ENCODE data around the gene MACIR. TPM values are rescaled to one million over a fixed set of nuclear protein-coding genes. Genes with fewer than 3 reads are reported as not detected.

MACIR gene
- total and polyA plus RNA-seq, 4 donors, result 0.69 to 18.6 (median 0.83) TPM

DNA sequence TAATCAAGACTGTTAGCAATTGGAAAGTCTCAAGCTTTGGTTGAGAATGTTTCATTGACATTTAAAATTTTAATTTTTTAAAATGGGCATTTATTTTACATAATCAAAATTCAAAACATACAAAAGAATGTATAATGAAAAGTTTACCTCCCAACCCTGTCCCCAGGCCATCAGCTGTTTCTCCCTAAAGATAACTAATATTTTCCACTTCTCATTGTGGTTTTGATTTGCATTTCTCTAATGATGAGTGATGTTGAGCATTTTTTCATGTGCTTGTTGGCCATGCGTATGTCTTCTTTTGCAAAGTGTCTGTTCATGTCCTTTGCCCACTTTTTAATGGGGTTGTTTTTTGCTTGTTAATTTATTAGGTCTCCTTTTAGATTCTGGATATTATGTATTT lies 11.4 kb upstream of the MACIR start:
- Histone ChIP-seq H3K27me3 (ENCODE audit: control insufficient read depth in 4 of 4, insufficient read depth in 4 of 4, low read length in 3 of 4) (no peaks in the 10 kb centered on the region), H3K27ac (ENCODE audit: low read depth in 1 of 2, low read length in 2 of 2) (no peak overlapping the region), H3K4me3 (ENCODE audit: low read depth in 1 of 3, low read length in 3 of 3) (no peak overlapping the region), H3K4me1 (ENCODE audit: control insufficient read depth in 4 of 4, insufficient read depth in 4 of 4, low read length in 3 of 4) (no peaks in the 10 kb centered on the region), H3K9ac (ENCODE audit: low read depth in 1 of 2, low read length in 2 of 2) (no peak overlapping the region), H3K36me3 (ENCODE audit: control insufficient read depth in 4 of 4, insufficient read depth in 3 of 4, low read depth in 1 of 4, low read length in 3 of 4) (no peaks in the 10 kb centered on the region), H3K9me3 (ENCODE audit: control insufficient read depth in 4 of 4, low read length in 3 of 4) (peaks cover 0 to 2% (median 0%) of the 10 kb centered on the region in 4 donors)
- no peak for DNase-seq (ENCODE audit: low spot score)
- TF ChIP-seq YY1 (IDR thresholded peaks at IDR 0.05) (no peak), FOXA2 (IDR thresholded peaks at IDR 0.05) (no peak), RXRA (IDR thresholded peaks at IDR 0.05) (no peak), TAF1 (conservative IDR thresholded peaks at IDR 0.05) (no peak), RAD21 (IDR thresholded peaks at IDR 0.05) (no peak), GABPA (IDR thresholded peaks at IDR 0.05 in 1 of 2, conservative IDR thresholded peaks at IDR 0.05 in 1 of 2) (no peak), HNF4A (conservative IDR thresholded peaks at IDR 0.05) (no peak), JUND (IDR thresholded peaks at IDR 0.05) (no peak), HNF4G (IDR thresholded peaks at IDR 0.05) (no peak), NR2F2 (IDR thresholded peaks at IDR 0.05) (no peak), EGR1 (IDR thresholded peaks at IDR 0.05; ENCODE audit: low read depth in 2 of 2) (no peak), SP1 (IDR thresholded peaks at IDR 0.05) (no peak), FOXA1 (IDR thresholded peaks at IDR 0.05) (no peak)
- TF ChIP-seq, protein P1, sequence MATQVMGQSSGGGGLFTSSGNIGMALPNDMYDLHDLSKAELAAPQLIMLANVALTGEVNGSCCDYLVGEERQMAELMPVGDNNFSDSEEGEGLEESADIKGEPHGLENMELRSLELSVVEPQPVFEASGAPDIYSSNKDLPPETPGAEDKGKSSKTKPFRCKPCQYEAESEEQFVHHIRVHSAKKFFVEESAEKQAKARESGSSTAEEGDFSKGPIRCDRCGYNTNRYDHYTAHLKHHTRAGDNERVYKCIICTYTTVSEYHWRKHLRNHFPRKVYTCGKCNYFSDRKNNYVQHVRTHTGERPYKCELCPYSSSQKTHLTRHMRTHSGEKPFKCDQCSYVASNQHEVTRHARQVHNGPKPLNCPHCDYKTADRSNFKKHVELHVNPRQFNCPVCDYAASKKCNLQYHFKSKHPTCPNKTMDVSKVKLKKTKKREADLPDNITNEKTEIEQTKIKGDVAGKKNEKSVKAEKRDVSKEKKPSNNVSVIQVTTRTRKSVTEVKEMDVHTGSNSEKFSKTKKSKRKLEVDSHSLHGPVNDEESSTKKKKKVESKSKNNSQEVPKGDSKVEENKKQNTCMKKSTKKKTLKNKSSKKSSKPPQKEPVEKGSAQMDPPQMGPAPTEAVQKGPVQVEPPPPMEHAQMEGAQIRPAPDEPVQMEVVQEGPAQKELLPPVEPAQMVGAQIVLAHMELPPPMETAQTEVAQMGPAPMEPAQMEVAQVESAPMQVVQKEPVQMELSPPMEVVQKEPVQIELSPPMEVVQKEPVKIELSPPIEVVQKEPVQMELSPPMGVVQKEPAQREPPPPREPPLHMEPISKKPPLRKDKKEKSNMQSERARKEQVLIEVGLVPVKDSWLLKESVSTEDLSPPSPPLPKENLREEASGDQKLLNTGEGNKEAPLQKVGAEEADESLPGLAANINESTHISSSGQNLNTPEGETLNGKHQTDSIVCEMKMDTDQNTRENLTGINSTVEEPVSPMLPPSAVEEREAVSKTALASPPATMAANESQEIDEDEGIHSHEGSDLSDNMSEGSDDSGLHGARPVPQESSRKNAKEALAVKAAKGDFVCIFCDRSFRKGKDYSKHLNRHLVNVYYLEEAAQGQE (IDR thresholded peaks at IDR 0.05), result no peak
- TF ChIP-seq, protein P2, sequence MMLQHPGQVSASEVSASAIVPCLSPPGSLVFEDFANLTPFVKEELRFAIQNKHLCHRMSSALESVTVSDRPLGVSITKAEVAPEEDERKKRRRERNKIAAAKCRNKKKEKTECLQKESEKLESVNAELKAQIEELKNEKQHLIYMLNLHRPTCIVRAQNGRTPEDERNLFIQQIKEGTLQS (IDR thresholded peaks at IDR 0.05), result no peak
- TF ChIP-seq, protein P3, sequence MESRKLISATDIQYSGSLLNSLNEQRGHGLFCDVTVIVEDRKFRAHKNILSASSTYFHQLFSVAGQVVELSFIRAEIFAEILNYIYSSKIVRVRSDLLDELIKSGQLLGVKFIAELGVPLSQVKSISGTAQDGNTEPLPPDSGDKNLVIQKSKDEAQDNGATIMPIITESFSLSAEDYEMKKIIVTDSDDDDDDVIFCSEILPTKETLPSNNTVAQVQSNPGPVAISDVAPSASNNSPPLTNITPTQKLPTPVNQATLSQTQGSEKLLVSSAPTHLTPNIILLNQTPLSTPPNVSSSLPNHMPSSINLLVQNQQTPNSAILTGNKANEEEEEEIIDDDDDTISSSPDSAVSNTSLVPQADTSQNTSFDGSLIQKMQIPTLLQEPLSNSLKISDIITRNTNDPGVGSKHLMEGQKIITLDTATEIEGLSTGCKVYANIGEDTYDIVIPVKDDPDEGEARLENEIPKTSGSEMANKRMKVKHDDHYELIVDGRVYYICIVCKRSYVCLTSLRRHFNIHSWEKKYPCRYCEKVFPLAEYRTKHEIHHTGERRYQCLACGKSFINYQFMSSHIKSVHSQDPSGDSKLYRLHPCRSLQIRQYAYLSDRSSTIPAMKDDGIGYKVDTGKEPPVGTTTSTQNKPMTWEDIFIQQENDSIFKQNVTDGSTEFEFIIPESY (IDR thresholded peaks at IDR 0.05), result no peak
- TF ChIP-seq, protein P4, sequence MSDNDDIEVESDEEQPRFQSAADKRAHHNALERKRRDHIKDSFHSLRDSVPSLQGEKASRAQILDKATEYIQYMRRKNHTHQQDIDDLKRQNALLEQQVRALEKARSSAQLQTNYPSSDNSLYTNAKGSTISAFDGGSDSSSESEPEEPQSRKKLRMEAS (IDR thresholded peaks at IDR 0.05), result no peak
- TF ChIP-seq, protein P5, sequence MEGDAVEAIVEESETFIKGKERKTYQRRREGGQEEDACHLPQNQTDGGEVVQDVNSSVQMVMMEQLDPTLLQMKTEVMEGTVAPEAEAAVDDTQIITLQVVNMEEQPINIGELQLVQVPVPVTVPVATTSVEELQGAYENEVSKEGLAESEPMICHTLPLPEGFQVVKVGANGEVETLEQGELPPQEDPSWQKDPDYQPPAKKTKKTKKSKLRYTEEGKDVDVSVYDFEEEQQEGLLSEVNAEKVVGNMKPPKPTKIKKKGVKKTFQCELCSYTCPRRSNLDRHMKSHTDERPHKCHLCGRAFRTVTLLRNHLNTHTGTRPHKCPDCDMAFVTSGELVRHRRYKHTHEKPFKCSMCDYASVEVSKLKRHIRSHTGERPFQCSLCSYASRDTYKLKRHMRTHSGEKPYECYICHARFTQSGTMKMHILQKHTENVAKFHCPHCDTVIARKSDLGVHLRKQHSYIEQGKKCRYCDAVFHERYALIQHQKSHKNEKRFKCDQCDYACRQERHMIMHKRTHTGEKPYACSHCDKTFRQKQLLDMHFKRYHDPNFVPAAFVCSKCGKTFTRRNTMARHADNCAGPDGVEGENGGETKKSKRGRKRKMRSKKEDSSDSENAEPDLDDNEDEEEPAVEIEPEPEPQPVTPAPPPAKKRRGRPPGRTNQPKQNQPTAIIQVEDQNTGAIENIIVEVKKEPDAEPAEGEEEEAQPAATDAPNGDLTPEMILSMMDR (IDR thresholded peaks at IDR 0.05; ENCODE audit: low read depth, low read length, missing input control), result no peak
- WGBS, result 92% methylated on average over 1 of the region's 1 CpG

All from liver (tissue), 9 donors.